Measurements from ENCODE around the gene EPB41. TPM values are rescaled to one million over a fixed set of nuclear protein-coding genes. Genes with fewer than 3 reads are reported as not detected.
"Not testable (repeated sequence)": the region's sequence is repeated elsewhere in the genome, so short reads cannot be mapped to it uniquely, and the experiment has no call there.

The EPB41 gene
- total and polyA plus RNA-seq, 3 experiments from 2014 or later: 89.9 to 96.2 (median 93.6) TPM

DNA sequence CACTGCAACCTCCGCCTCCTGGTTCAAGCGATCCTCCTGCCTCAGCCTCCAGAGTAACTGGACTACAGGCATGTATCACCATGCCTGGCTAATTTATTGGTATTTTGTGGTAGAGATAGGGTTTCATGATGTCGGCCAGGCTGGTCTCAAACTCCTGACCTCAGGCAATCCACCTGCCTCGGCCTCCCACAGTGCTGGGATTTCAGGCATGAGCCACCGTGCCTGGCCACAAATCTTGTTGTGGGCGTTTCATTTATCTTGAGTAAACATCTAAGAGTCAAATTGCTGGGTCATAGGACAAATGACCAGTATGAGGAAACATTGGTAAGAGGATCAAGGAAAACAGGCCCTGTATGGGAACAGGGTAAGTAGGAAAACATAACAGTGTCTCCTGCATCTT lies 191.5 kb downstream of the EPB41 start:
- H3K27me3 ChIP-seq (ENCODE audit: insufficient read depth, low read length, poor library complexity, severe bottlenecking): no peaks in the 10 kb centered on the region
- H3K36me3 ChIP-seq (ENCODE audit: insufficient read depth, low read length): peaks cover 30% of the 10 kb centered on the region
- H3K4me3 Mint-ChIP-seq: no peak overlapping the region
- no peaks in the 10 kb centered on the region for H3K27me3 Mint-ChIP-seq
- H3K4me1 Mint-ChIP-seq: peaks cover 0 to 4% (median 0%) of the 10 kb centered on the region in 3 donors
- no peaks in the 10 kb centered on the region for H3K9me3 Mint-ChIP-seq
- no peak for DNase-seq
- peaks cover 7 to 67% (median 15%) of the 10 kb centered on the region in 3 donors for H3K36me3 Mint-ChIP-seq
- POLR2A ChIA-PET: no interaction called here
- H3K4me1 ChIP-seq (ENCODE audit: insufficient read depth, low read length): no peaks in the 10 kb centered on the region
- H3K4me3 ChIP-seq (ENCODE audit: low read length): no peak overlapping the region
- H3K9me3 ChIP-seq (ENCODE audit: low read length): no peaks in the 10 kb centered on the region
- H3K27ac Mint-ChIP-seq: peak overlapping the region in 1 of 8 donors; percentile 73
- CTCF ChIA-PET: no interaction called here
- no peak overlapping the region for H3K27ac ChIP-seq (ENCODE audit: low read depth, low read length)

DNA sequence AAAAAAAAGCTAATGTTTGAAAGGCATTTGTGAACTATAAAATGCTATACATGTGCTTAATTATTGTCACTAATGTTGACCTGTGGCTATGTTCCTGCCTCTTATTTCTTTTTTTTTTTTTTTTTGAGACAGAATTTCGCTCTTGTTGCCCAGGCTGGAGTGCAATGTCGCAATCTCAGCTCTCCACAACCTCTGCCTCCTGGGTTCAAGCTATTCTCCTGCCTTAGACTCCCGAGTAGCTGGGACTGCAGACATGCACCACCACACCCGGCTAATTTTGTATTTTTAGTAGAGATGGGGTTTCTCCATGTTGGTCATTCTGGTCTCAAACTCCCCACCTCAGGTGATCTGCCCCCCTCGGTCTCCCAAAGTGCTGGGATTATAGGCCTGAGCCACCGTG lies 193.7 kb downstream of the EPB41 start:
- H3K36me3 ChIP-seq (ENCODE audit: insufficient read depth, low read length): peaks cover 39% of the 10 kb centered on the region
- CTCF ChIA-PET; H3K27ac ChIP-seq (ENCODE audit: low read depth, low read length); H3K4me3 Mint-ChIP-seq; DNase-seq; H3K27me3 ChIP-seq (ENCODE audit: insufficient read depth, low read length, poor library complexity, severe bottlenecking); H3K27ac Mint-ChIP-seq; H3K9me3 Mint-ChIP-seq; POLR2A ChIA-PET; H3K4me1 Mint-ChIP-seq; H3K4me1 ChIP-seq (ENCODE audit: insufficient read depth, low read length); H3K9me3 ChIP-seq (ENCODE audit: low read length); H3K27me3 Mint-ChIP-seq; H3K4me3 ChIP-seq (ENCODE audit: low read length): not testable (repeated sequence)
- H3K36me3 Mint-ChIP-seq: peaks cover 9 to 72% (median 19%) of the 10 kb centered on the region in 3 donors

DNA sequence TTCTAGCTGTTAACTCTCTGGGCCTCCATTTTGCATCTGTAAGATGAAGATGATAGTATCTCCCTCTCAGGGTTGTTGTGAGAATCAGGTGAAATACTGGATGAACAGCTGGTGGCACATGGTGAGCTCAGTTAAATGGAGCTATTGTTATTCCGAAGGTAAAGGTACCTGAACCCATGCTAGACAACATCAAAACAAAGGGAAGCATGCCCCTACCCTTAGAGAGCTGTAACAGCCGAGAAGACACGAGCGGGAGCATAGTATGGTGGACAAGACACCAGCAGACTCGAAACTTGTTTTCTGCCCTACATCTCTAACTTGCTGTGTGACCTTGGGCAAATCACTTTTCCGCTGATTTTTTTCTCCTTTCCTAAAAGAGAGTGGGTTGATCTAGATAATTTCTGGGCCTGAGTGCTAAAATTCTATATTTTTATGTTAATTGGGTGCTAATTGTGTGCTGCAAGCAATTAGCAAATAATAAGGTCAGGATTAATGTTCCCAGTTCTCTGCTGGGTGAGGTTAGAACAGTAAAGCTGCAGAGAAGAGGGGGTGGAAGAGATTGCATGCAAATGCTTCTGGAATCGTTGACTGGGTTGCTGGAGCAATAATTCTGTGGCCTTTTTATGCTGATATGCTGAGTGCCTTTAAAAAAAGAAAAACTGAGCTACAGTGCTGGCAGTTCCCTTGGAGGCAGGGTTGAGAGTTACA lies 198.5 kb downstream of the EPB41 start:
- Mint-ChIP-seq H3K9me3 (no peaks in the 10 kb centered on the region), H3K36me3 (peaks cover 16 to 85% (median 27%) of the 10 kb centered on the region in 3 donors), H3K27ac (no peak overlapping the region), H3K4me1 (peaks cover 0 to 5% (median 0%) of the 10 kb centered on the region in 3 donors), H3K4me3 (no peak overlapping the region), H3K27me3 (peaks cover 0 to 2% of the 10 kb centered on the region in 2 donors)
- peaks cover 62% of the 10 kb centered on the region for H3K36me3 ChIP-seq (ENCODE audit: insufficient read depth, low read length)
- ChIA-PET CTCF (interaction anchor here (1.1 to 2.0 kb wide), 2 partner anchors 9 to 236 kb away, joined by 3 to 7 read pairs; no protein-coding TSS in a partner anchor), POLR2A (interaction anchor here (0.5 kb wide), 1 partner anchor 854 kb away, joined by 3 read pairs; no protein-coding TSS in a partner anchor)
- DNase-seq: no peak
- no peak overlapping the region for H3K27ac ChIP-seq (ENCODE audit: low read depth, low read length)
- H3K9me3 ChIP-seq (ENCODE audit: low read length): no peaks in the 10 kb centered on the region
- H3K4me3 ChIP-seq (ENCODE audit: low read length): no peak overlapping the region
- H3K27me3 ChIP-seq (ENCODE audit: insufficient read depth, low read length, poor library complexity, severe bottlenecking): no peaks in the 10 kb centered on the region
- no peaks in the 10 kb centered on the region for H3K4me1 ChIP-seq (ENCODE audit: insufficient read depth, low read length)

DNA sequence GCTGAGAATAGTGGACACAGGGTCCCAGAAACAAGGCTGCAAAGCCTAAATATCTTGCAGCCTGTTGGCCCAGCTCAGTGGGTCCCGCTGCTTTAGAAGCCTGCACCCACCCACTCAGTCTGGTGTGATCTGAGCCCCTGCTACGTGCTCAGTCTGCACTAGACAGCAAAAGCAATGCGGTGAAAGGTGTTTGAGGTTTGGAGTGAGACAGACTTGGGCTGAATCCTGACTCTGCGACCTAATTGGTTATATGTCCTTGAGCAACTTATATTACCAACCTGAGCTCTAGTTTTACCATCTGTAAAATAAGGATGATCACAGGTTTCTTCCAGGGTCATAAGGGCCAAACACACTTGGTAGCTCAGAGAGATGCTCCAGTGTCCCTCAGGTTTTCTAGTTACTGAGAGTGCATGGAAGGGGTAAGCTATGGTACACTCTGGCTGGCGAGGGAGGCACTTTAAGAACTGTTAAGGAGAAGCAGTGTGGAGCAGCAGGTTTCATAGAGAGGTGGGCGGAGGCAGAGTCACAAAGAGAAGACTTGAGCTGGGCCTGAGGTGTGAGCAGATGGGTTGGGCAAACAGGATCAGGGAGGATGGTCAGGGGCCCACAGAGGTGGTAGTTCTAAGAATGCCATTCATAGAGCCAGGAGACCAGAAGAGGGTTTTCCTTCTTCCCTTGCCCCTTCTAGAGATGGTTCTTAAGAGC lies 199.2 kb downstream of the EPB41 start:
- Histone ChIP-seq H3K36me3 (ENCODE audit: insufficient read depth, low read length) (peaks cover 65% of the 10 kb centered on the region), H3K27me3 (ENCODE audit: insufficient read depth, low read length, poor library complexity, severe bottlenecking) (no peaks in the 10 kb centered on the region), H3K4me1 (ENCODE audit: insufficient read depth, low read length) (no peaks in the 10 kb centered on the region), H3K27ac (ENCODE audit: low read depth, low read length) (no peak overlapping the region), H3K9me3 (ENCODE audit: low read length) (no peaks in the 10 kb centered on the region), H3K4me3 (ENCODE audit: low read length) (no peak overlapping the region)
- ChIA-PET CTCF (interaction anchor here (1.1 to 2.0 kb wide), 2 partner anchors 8 to 236 kb away, joined by 3 to 7 read pairs; no protein-coding TSS in a partner anchor), POLR2A (interaction anchor here (0.5 kb wide), 1 partner anchor 855 kb away, joined by 3 read pairs; no protein-coding TSS in a partner anchor)
- Mint-ChIP-seq H3K36me3 (peaks cover 16 to 87% (median 29%) of the 10 kb centered on the region in 3 donors), H3K27me3 (peaks cover 0 to 2% of the 10 kb centered on the region in 2 donors), H3K9me3 (no peaks in the 10 kb centered on the region), H3K27ac (peak overlapping the region in 1 of 8 donors; percentile 28), H3K4me1 (peaks cover 0 to 5% (median 0%) of the 10 kb centered on the region in 3 donors), H3K4me3 (no peak overlapping the region)
- no peak for DNase-seq

DNA sequence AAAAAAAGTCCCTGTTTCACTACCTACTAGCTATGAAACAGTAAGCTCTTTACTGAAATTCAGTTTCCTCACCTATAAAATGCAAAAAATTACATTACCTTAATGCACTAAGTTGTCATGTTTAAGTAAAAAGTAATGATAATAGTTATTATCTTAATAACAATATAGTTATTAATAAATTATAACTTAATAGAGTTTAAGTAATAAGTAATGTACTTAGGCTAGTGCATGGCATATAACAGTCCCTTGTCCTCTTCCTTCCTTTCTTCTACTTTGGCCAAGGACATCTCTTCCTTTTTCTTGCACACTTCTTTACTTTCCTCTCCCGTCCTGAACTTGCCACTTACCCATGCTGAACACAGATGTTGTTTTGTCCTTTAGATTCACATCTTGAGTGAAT lies 200.3 kb downstream of the EPB41 start:
- H3K36me3 Mint-ChIP-seq: peaks cover 16 to 88% (median 33%) of the 10 kb centered on the region in 3 donors

DNA sequence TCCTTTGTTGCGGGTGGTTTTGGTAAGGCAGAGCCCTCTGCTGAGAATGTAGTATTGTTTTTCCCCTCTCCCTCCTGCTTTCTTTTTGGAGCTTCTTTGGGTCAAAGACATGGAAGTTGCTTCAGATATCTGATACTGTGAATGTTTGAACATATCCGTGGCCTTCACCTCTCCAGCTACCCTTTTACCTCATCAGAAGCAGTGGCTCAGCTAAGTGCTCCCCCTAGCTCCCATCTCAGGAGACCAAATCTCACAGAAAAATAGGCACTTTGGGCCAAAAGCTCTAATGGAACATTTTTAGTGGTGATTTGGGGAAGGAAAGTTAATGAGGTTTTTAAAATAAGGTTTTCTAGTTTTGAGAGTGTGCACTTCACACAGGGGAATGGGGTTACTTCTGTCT lies 203.0 kb downstream of the EPB41 start:
- peaks cover 39% of the 10 kb centered on the region for H3K36me3 ChIP-seq (ENCODE audit: insufficient read depth, low read length)
- Mint-ChIP-seq H3K4me1 (peaks cover 1 to 7% (median 2%) of the 10 kb centered on the region in 3 donors), H3K9me3 (no peaks in the 10 kb centered on the region), H3K27ac (no peak overlapping the region), H3K4me3 (no peak overlapping the region), H3K36me3 (peaks cover 13 to 68% (median 25%) of the 10 kb centered on the region in 3 donors), H3K27me3 (peaks cover 0 to 7% of the 10 kb centered on the region in 2 donors)
- ChIA-PET POLR2A (interaction anchor here (0.7 kb wide), 1 partner anchor 1345 kb away, joined by 3 read pairs; no protein-coding TSS in a partner anchor), CTCF (interaction anchor here (1.2 to 1.6 kb wide), 2 partner anchors 64 to 81 kb away, joined by 4 to 5 read pairs; partner anchors contain the start of gene SRSF4)
- no peak overlapping the region for H3K27ac ChIP-seq (ENCODE audit: low read depth, low read length)
- no peaks in the 10 kb centered on the region for H3K9me3 ChIP-seq (ENCODE audit: low read length)
- no peaks in the 10 kb centered on the region for H3K27me3 ChIP-seq (ENCODE audit: insufficient read depth, low read length, poor library complexity, severe bottlenecking)
- H3K4me3 ChIP-seq (ENCODE audit: low read length): no peak overlapping the region
- H3K4me1 ChIP-seq (ENCODE audit: insufficient read depth, low read length): peaks cover 6% of the 10 kb centered on the region
- no peak for DNase-seq

More for the DNA sequence above, 200.3 kb downstream of the EPB41 start:
- H3K4me3 Mint-ChIP-seq: no peak overlapping the region
- POLR2A ChIA-PET: no interaction called here
- peaks cover 0 to 5% (median 0%) of the 10 kb centered on the region in 3 donors for H3K4me1 Mint-ChIP-seq
- Histone ChIP-seq H3K4me1 (ENCODE audit: insufficient read depth, low read length) (no peaks in the 10 kb centered on the region), H3K27ac (ENCODE audit: low read depth, low read length) (no peak overlapping the region), H3K9me3 (ENCODE audit: low read length) (no peaks in the 10 kb centered on the region), H3K27me3 (ENCODE audit: insufficient read depth, low read length, poor library complexity, severe bottlenecking) (no peaks in the 10 kb centered on the region), H3K36me3 (ENCODE audit: insufficient read depth, low read length) (peaks cover 59% of the 10 kb centered on the region), H3K4me3 (ENCODE audit: low read length) (no peak overlapping the region)
- peaks cover 0 to 2% of the 10 kb centered on the region in 2 donors for H3K27me3 Mint-ChIP-seq
- no peak for DNase-seq
- no peaks in the 10 kb centered on the region for H3K9me3 Mint-ChIP-seq
- H3K27ac Mint-ChIP-seq: no peak overlapping the region
- CTCF ChIA-PET: interaction anchor here (0.7 kb wide), 1 partner anchor 1279 kb away, joined by 3 read pairs; no protein-coding TSS in a partner anchor

DNA sequence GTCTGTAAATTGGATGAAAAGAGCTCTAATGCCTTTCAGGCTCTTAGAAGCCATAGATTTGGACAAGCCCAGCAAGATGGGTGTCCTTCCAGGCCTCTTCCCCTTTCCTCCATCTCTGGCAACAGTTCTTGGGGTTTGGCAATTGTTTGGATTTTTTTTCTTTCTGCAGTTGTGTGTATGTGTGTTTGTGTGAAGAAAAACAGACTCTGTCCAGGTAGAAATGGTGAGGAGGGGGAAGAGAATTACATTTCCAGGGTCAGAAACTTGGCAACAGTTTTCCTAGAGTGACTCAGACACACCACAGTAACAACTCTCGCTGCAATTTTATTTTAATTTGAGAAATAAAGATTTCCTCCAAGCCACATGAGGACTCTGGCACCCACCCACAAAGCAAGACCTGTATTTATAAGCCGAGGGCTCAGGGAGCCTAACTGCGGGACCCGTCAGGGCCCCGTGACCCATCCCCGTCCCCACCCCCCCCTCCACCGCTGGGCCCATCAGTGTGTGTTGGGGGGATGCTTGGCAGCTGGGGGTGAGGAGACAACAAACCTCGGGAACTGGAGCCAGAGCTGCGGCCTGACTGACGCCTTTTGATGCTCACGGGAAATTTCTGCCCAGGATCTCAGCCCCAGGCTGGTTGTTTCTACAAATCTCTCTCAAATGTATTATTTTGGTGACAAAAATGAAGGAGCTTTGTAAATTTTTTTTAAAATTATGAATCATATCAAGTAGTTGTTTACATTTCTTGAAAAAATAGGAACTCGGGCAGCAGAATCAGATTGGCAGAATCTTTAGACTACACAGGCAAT lies 205.0 kb downstream of the EPB41 start:
- Histone ChIP-seq H3K27ac (ENCODE audit: low read depth, low read length) (no peak overlapping the region), H3K36me3 (ENCODE audit: insufficient read depth, low read length) (peaks cover 23% of the 10 kb centered on the region), H3K4me3 (ENCODE audit: low read length) (no peak overlapping the region), H3K4me1 (ENCODE audit: insufficient read depth, low read length) (peaks cover 20% of the 10 kb centered on the region), H3K27me3 (ENCODE audit: insufficient read depth, low read length, poor library complexity, severe bottlenecking) (peaks cover 8% of the 10 kb centered on the region), H3K9me3 (ENCODE audit: low read length) (no peaks in the 10 kb centered on the region)
- DNase-seq: no peak
- Mint-ChIP-seq H3K4me3 (peak overlapping the region in 1 of 7 donors; percentile 67), H3K27me3 (peaks cover 3 to 13% of the 10 kb centered on the region in 2 donors), H3K4me1 (peaks cover 0 to 17% (median 7%) of the 10 kb centered on the region in 3 donors), H3K9me3 (no peaks in the 10 kb centered on the region), H3K27ac (peak overlapping the region in 1 of 8 donors; percentile 78), H3K36me3 (peaks cover 7 to 50% (median 20%) of the 10 kb centered on the region in 3 donors)
- CTCF ChIA-PET: interaction anchor here (1.6 to 2.8 kb wide), 3 partner anchors 79 to 83 kb away, joined by 4 to 10 read pairs (median 4); no protein-coding TSS in a partner anchor
- POLR2A ChIA-PET: no interaction called here

Data from CD8-positive, alpha-beta memory T cell (primary cell).